Measurements from ENCODE around the gene NRTN. TPM values are rescaled to one million over a fixed set of nuclear protein-coding genes. Genes with fewer than 3 reads are reported as not detected.

The NRTN gene
- polyA plus RNA-seq, 3 donors: not detected

DNA sequence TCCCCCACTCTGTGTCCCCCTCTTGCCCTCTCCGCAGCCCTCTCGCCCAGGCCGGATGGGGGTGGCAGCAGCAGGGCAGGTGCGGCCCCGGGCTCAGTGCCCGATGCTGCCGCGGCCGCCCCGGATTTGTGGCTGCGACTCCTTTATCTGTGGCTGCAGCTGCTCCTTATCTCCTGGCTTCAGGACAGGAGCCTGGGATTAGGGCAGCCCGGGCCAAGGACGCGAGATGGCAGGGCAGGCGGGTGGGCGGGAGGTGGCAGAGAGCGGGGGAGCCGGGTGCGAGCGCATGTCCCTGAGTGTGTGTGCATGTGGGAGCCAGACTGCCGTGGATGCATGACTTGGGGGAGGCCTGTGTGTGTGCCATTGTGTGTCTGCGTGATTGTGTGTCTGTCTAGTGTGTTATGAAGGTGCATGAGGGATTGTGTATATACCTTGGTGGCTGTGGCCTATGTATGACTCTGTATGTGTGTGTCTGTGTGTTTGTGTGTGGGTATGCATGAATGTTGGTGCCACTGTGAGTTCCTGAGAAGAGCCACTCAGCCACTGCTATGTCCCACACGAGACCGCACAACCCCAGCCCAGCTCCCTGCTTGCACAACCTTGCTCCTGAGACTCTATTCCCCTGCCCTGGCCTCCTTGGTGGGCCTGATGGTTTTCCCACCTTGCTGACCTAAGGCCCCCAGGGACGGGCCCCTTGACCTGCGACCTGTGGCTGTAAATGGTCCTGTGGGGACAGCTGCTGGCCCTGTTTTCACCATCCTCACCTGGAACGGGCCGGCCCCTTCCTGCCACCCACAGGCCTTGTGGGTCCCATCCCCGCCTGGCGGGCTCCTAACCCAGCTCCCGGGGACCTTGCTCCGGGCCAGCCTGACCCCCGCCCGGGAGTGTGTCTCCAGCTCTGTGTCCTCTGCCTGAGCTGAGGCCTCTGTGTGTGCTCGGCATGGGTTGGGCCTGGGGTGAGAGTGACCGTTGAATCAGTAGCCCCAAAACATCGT, 5.3 kb upstream of the NRTN start:
- Mint-ChIP-seq H3K4me1 (peaks cover 21% of the 10 kb centered on the region), H3K4me3 (peak overlapping the region in 1 of 2 donors; percentile 75), H3K36me3 (peaks cover 2 to 5% of the 10 kb centered on the region in 2 donors), H3K27ac (no peak overlapping the region), H3K9me3 (peaks cover 0 to 15% (median 7%) of the 10 kb centered on the region in 7 donors), H3K27me3 (ENCODE audit: low read depth in 3 of 3) (peaks cover 48 to 66% (median 61%) of the 10 kb centered on the region in 3 donors)
- Histone ChIP-seq H3K9me3 (replicated peaks in 1 of 2; ENCODE audit: control insufficient read depth in 1 of 2, insufficient read depth in 1 of 2, low read length in 2 of 2) (peaks cover 0 to 6% of the 10 kb centered on the region in 2 donors), H3K4me3 (replicated peaks in 1 of 3; ENCODE audit: low read depth in 2 of 3, low read length in 3 of 3) (no peak overlapping the region), H2AFZ (ENCODE audit: insufficient read depth, low read depth, low read length, poor library complexity, severe bottlenecking) (peak overlapping the region; percentile 51), H3K27ac (ENCODE audit: low read depth in 1 of 2, low read length in 2 of 2) (no peak overlapping the region), H3K4me1 (ENCODE audit: control insufficient read depth in 1 of 2, insufficient read depth in 2 of 2, low read length in 2 of 2) (peaks cover 14 to 15% of the 10 kb centered on the region in 2 donors), H3K4me2 (replicated peaks; ENCODE audit: extremely low read depth, low read length, poor library complexity, severe bottlenecking) (no peak overlapping the region), H3K9ac (ENCODE audit: insufficient read depth, low read length, poor library complexity, severe bottlenecking) (no peak overlapping the region), H4K20me1 (ENCODE audit: insufficient read depth, low read length) (no peaks in the 10 kb centered on the region), H3K27me3 (ENCODE audit: control insufficient read depth in 2 of 2, insufficient read depth in 2 of 2, low read length in 2 of 2) (peaks cover 4 to 33% of the 10 kb centered on the region in 2 donors), H3K36me3 (replicated peaks in 1 of 2; ENCODE audit: control insufficient read depth in 1 of 2, insufficient read depth in 2 of 2, low read length in 2 of 2) (no peaks in the 10 kb centered on the region), H3K79me2 (ENCODE audit: insufficient read depth, low read length) (no peaks in the 10 kb centered on the region)
- intact Hi-C loops (cut with micrococcal nuclease): loop anchor here (5.0 to 10.0 kb wide), 3 partner anchors 115 to 225 kb away; partner anchors contain the start of genes HSD11B1L (in 1 of the 2) and MICOS13 (in 1 of the 2)
- 43% methylated on average over 33 of the region's 37 CpGs for WGBS (ENCODE audit: insufficient coverage)
- TF ChIP-seq, protein P1, sequence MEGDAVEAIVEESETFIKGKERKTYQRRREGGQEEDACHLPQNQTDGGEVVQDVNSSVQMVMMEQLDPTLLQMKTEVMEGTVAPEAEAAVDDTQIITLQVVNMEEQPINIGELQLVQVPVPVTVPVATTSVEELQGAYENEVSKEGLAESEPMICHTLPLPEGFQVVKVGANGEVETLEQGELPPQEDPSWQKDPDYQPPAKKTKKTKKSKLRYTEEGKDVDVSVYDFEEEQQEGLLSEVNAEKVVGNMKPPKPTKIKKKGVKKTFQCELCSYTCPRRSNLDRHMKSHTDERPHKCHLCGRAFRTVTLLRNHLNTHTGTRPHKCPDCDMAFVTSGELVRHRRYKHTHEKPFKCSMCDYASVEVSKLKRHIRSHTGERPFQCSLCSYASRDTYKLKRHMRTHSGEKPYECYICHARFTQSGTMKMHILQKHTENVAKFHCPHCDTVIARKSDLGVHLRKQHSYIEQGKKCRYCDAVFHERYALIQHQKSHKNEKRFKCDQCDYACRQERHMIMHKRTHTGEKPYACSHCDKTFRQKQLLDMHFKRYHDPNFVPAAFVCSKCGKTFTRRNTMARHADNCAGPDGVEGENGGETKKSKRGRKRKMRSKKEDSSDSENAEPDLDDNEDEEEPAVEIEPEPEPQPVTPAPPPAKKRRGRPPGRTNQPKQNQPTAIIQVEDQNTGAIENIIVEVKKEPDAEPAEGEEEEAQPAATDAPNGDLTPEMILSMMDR (IDR thresholded peaks at IDR 0.05): no peak
- DNase-seq: no peak
